K562 (cell line): ENCODE results near the gene CD72. TPM values are rescaled to one million over a fixed set of nuclear protein-coding genes. Genes with fewer than 3 reads are reported as not detected.

ENCODE experiments used
- ATAC-seq: fragments of 200-7000 bp; cut with Tn5 transposase; 3 replicates; pipeline ENCODE4 v1.9.1; 2020; ENCODE audit warnings: moderate library complexity
- BruUV-seq: library from RNA; stranded (reverse); fragments of 400-500 nt; replicated peaks from 2 replicates; lab custom pipeline; 2021; lab: Mats Ljungman, UMichigan
- CTCF ChIA-PET: fragments of 300-600 bp; formaldehyde crosslinking; extraction: SDS; loops from one replicate; lab custom pipeline; 2021; ENCODE audit warnings: low intra/inter-chr PET ratio; lab: Yijun Ruan, JAX
- POLR2A ChIA-PET: fragments of 300-600, 350-650 bp; sonication (Branson Sonifier 250); formaldehyde crosslinking; extraction: SDS; loops from one replicate; lab custom pipeline; 2021; ENCODE audit warnings: antibody characterized with exemption, inconsistent platforms; lab: Yijun Ruan, JAX
- DNase-seq, 4 experiments: peaks; one replicate each; pipeline versions ENCODE4 v3.0.0 to v3.0.0-alpha.2; 2011 to 2018; ENCODE audit warnings: low spot score in 3 of 4, mixed read lengths in 3 of 4; ENCODE audit errors: extremely low read depth in 1 of 4
- FAIRE-seq: peaks from 2 replicates; lab custom pipeline; 2011; peaks lifted over from hg19 to GRCh38; lab: Jason Lieb, UNC
- H2AFZ ChIP-seq: 2 replicates; pipeline ENCODE4 v1.6.0; 2011; ENCODE audit warnings: low read depth, low read length, control low read depth, inconsistent platforms
- H3K27ac ChIP-seq: fragments of 200-600 bp; 3 replicates; pipeline ENCODE4 v1.8.0; 2011; ENCODE audit warnings: low read depth, mild to moderate bottlenecking, control low read depth, inconsistent platforms, low read length, moderate library complexity, mixed read lengths; ENCODE audit errors: extremely low read depth
- H3K27me3 ChIP-seq, 2 experiments: fragments of 300-600 bp in 1 of 2; 2 replicates in 1 of 2; 3 replicates in 1 of 2; pipeline versions ENCODE4 v1.6.0 to v1.8.0; 2011; ENCODE audit warnings: inconsistent platforms in 2 of 2, low read length in 2 of 2, mild to moderate bottlenecking in 1 of 2, mixed read lengths in 1 of 2, moderate library complexity in 1 of 2; ENCODE audit not compliant: control insufficient read depth in 2 of 2, insufficient read depth in 2 of 2
- H3K36me3 ChIP-seq: fragments of 300-600 bp; 3 replicates; pipeline ENCODE4 v1.8.0; 2011; ENCODE audit warnings: mild to moderate bottlenecking, low read length, inconsistent platforms; ENCODE audit not compliant: control insufficient read depth, insufficient read depth
- H3K4me1 ChIP-seq, 2 experiments: fragments of 200-600 bp in 1 of 2; replicated peaks in 1 of 2; 2 replicates in 1 of 2; 3 replicates in 1 of 2; pipeline versions ENCODE4 v1.5.1 to v1.8.0; 2011; ENCODE audit warnings: inconsistent platforms in 2 of 2, low read length in 2 of 2, mild to moderate bottlenecking in 1 of 2, mixed read lengths in 1 of 2, moderate library complexity in 1 of 2; ENCODE audit not compliant: control insufficient read depth in 2 of 2, insufficient read depth in 2 of 2
- H3K4me2 ChIP-seq: 2 replicates; pipeline ENCODE4 v1.6.1; 2011; ENCODE audit warnings: low read length, control low read depth, inconsistent platforms, mixed read lengths; ENCODE audit not compliant: insufficient read depth
- H3K4me3 ChIP-seq: fragments of 200-600 bp; sonication (generic), shearing (Covaris generic); 2 replicates; pipeline ENCODE4 v1.5.1; 2016; ENCODE audit warnings: control low read depth, inconsistent platforms
- H3K79me2 ChIP-seq: fragments of 200-600 bp; 3 replicates; pipeline ENCODE4 v1.8.0; 2011; ENCODE audit warnings: low read length, inconsistent platforms; ENCODE audit not compliant: control insufficient read depth, insufficient read depth
- H3K9ac ChIP-seq, 2 experiments: 2 replicates each; pipeline versions ENCODE4 v1.6.0 to v1.6.1; 2011; ENCODE audit warnings: low read depth in 2 of 2, low read length in 2 of 2, control low read depth in 1 of 2, inconsistent platforms in 1 of 2, mild to moderate bottlenecking in 1 of 2, mixed read lengths in 1 of 2; ENCODE audit not compliant: insufficient read depth in 1 of 2
- H3K9me1 ChIP-seq: one replicate; pipeline ENCODE4 v1.6.0; 2011; ENCODE audit warnings: inconsistent platforms, mild to moderate bottlenecking, low read length, moderate library complexity; ENCODE audit not compliant: control insufficient read depth, insufficient read depth
- H3K9me3 ChIP-seq: replicated peaks from 2 replicates; pipeline ENCODE4 v1.5.1; 2011; ENCODE audit warnings: low read depth, low read length, inconsistent platforms; ENCODE audit not compliant: control insufficient read depth, insufficient read depth
- H4K20me1 ChIP-seq: replicated peaks from 2 replicates; pipeline ENCODE4 v1.6.1; 2011; ENCODE audit warnings: low read length, inconsistent platforms, mixed read lengths; ENCODE audit not compliant: control insufficient read depth, insufficient read depth
- ASH1L ChIP-seq: fragments of 450-650 bp; IDR thresholded peaks from 2 replicates; pipeline ENCODE4 v1.6.1; 2018; ENCODE audit warnings: borderline replicate concordance, mild to moderate bottlenecking, low read depth; ENCODE audit not compliant: partially characterized antibody
- BCLAF1 ChIP-seq, 2 experiments: fragments of 450-650 bp in 1 of 2; IDR thresholded peaks; 2 replicates each; pipeline ENCODE4 v1.6.1; 2011 to 2017; ENCODE audit warnings: low read depth in 2 of 2, antibody characterized with exemption in 1 of 2, borderline replicate concordance in 1 of 2, low read length in 1 of 2, mild to moderate bottlenecking in 1 of 2, mixed read lengths in 1 of 2; ENCODE audit not compliant: control insufficient read depth in 1 of 2
- C11orf30 ChIP-seq: fragments of 450-650 bp; IDR thresholded peaks from 2 replicates; pipeline ENCODE4 v1.6.1; 2016; ENCODE audit warnings: low read depth, mild to moderate bottlenecking
- CREBBP ChIP-seq: IDR thresholded peaks from one replicate; pipeline ENCODE4 v1.6.1; 2012; ENCODE audit warnings: low read depth, mild to moderate bottlenecking, control low read depth, inconsistent platforms, low read length
- FOXO4 ChIP-seq: fragments of 450-650 bp; formaldehyde crosslinking; IDR thresholded peaks from 2 replicates; pipeline ENCODE4 v1.4.0; 2020; ENCODE audit warnings: mild to moderate bottlenecking, moderate library complexity
- HDAC8 ChIP-seq: fragments of 450-650 bp; IDR thresholded peaks from 2 replicates; pipeline ENCODE4 v1.6.1; 2016; ENCODE audit warnings: mild to moderate bottlenecking, missing genetic modification characterization, moderate library complexity, missing compliant biosample characterization
- PHF8 ChIP-seq: fragments of 200-600 bp; sonication (generic); IDR thresholded peaks from 2 replicates; pipeline ENCODE4 v1.6.1; 2012; ENCODE audit warnings: mixed run types, mild to moderate bottlenecking, inconsistent platforms, low read length, moderate library complexity, borderline replicate concordance
- PRPF4 ChIP-seq: fragments of 200-400 bp; formaldehyde crosslinking; IDR thresholded peaks from one replicate; pipeline ENCODE4 v1.6.1; 2017; ENCODE audit warnings: low read length, low read depth, mild to moderate bottlenecking; ENCODE audit not compliant: insufficient read depth, poor library complexity, severe bottlenecking
- TFAM ChIP-seq: fragments of 250-450 bp; sonication (Bioruptor Pico); conservative IDR thresholded peaks from 2 replicates; pipeline ENCODE4 v1.5.0; 2021; ENCODE audit warnings: mild to moderate bottlenecking, moderate library complexity
- U2AF1 ChIP-seq: fragments of 200-400 bp; formaldehyde crosslinking; optimal IDR thresholded peaks from 2 replicates; pipeline ENCODE3; 2017; ENCODE audit warnings: mild to moderate bottlenecking, low read depth, low read length, moderate library complexity
- ZBTB1 ChIP-seq: sonication (generic); formaldehyde crosslinking; IDR thresholded peaks from 2 replicates; pipeline ENCODE4 v1.8.1; 2023; ENCODE audit warnings: missing genetic modification reagents, low read depth, mild to moderate bottlenecking, borderline replicate concordance
- ZBTB17 ChIP-seq: fragments of 450-650 bp; formaldehyde crosslinking; IDR thresholded peaks from 2 replicates; pipeline ENCODE4 v1.4.0; 2020; ENCODE audit warnings: mild to moderate bottlenecking
- ZNF140 ChIP-seq: fragments of 250-450 bp; sonication (Bioruptor Pico); IDR thresholded peaks from 2 replicates; pipeline ENCODE4 v1.8.0; 2021; ENCODE audit warnings: moderate library complexity, mild to moderate bottlenecking, inconsistent platforms
- ZNF143 ChIP-seq: sonication (generic); formaldehyde crosslinking; IDR thresholded peaks from 2 replicates; pipeline ENCODE4 v1.9.0; 2022; ENCODE audit warnings: mild to moderate bottlenecking, missing genetic modification reagents
- WGBS: fragments of 100-300 bp; shearing (Covaris generic); methylation state at CpG from one replicate; pipeline ENCODE4 v1.1.6; 2016; ENCODE audit warnings: low coverage, mixed read lengths; ENCODE audit not compliant: insufficient coverage; ENCODE audit errors: missing lambda C conversion rate; 5-methylcytosine and 5-hydroxymethylcytosine counted together
- in situ Hi-C: fragments of 300-500 bp; cut with MboI; formaldehyde crosslinking; loops from 4 replicates; pipeline ENCODE4 v1.15.0; 2018; ENCODE audit warnings: inconsistent platforms, mixed read lengths
- intact Hi-C: fragments of 100-400 bp; cut with micrococcal nuclease; formaldehyde crosslinking; loops from 2 replicates; pipeline ENCODE4 v1.14.2; 2022
- polyA plus RNA-seq, 8 experiments: library from polyadenylated mRNA; depleted of rRNA in 4 of 8; stranded (reverse) in 5 of 8; unstranded in 3 of 8; fragments of >200 nt; fragmentation: Nextera tagmentation in 2 of 8; fragmentation: Illumina TruSeq in 1 of 8; extraction: Ambion mirVana in 2 of 8; extraction: Trizol in 1 of 8; gene quantifications; 2 replicates each; pipeline versions ENCODE4 v1.2.1 to v1.2.3, GENCODE V29; 2011 to 2014; ENCODE audit warnings: inconsistent platforms in 1 of 8, missing spikeins in 1 of 8
- total RNA-seq, 7 experiments: library from RNA; depleted of rRNA in 6 of 7; stranded (reverse); fragments of >200 nt in 6 of 7; fragmentation: Illumina TruSeq in 2 of 7; extraction: Trizol in 2 of 7; gene quantifications; 2 replicates each; pipeline versions ENCODE4 v1.2.1 to v1.2.3, GENCODE V29; 2011 to 2021; ENCODE audit warnings: low replicate concordance in 1 of 7
- TF ChIP-seq, protein P1 (sequence below): sonication (generic); formaldehyde crosslinking; IDR thresholded peaks from 2 replicates; pipeline ENCODE4 v1.8.0; 2023; ENCODE audit warnings: mild to moderate bottlenecking, missing genetic modification reagents

Gene CD72
- total and polyA plus RNA-seq, 9 of the 15 experiments (the other 6 are each of a cell fraction or from before 2014, with no cell fraction given) = 0.11 to 0.78 (median 0.27) TPM; not detected in 1

DNA sequence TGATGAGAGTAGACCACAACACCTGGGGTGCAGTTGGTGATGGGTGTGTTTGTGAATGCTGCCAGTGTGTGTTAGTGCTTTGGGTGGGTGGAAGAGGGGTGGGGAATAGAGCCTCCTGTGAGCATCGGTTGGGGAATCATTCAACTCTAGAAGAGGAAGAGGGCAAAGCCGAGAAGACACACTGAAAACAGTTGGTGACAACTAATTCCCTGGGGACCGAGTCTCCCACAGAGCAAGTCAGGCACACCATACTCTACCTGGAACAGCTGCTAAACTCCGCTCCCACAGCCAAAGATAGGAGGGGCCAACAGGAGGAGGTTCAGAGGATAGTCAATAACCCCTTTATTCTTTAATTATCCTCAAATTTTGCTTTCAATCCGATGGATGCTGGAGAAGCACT is 48.3 kb upstream of the CD72 start:
- BruUV-seq = no TSS peak
- intact Hi-C loops = loop anchor here (10.0 kb wide), 1 partner anchor 148 kb away; the partner anchor contains the start of genes HINT2 and SPAG8
- POLR2A ChIA-PET = interaction anchor here (1.2 kb wide), 1 partner anchor 9 kb away, joined by 4 read pairs; the partner anchor contains the start of genes CCDC107 and RMRP
- TF ChIP-seq TFAM (CRISPR knock-in tag) (no peak), HDAC8 (tag) (no peak), ASH1L (no peak), ZNF140 (no peak), PHF8 (no peak), ZNF143 (no peak), BCLAF1 (IDR thresholded peaks at IDR 0.05; ENCODE audit: borderline replicate concordance in 1 of 2, control insufficient read depth in 1 of 2, low read depth in 2 of 2, low read length in 1 of 2) (no peak), CREBBP (no peak), PRPF4 (no peak), ZBTB1 (CRISPR knock-in tag) (no peak), ZBTB17 (CRISPR knock-in tag) (no peak), FOXO4 (no peak), U2AF1 (no peak), C11orf30 (no peak)
- TF ChIP-seq, protein P1, sequence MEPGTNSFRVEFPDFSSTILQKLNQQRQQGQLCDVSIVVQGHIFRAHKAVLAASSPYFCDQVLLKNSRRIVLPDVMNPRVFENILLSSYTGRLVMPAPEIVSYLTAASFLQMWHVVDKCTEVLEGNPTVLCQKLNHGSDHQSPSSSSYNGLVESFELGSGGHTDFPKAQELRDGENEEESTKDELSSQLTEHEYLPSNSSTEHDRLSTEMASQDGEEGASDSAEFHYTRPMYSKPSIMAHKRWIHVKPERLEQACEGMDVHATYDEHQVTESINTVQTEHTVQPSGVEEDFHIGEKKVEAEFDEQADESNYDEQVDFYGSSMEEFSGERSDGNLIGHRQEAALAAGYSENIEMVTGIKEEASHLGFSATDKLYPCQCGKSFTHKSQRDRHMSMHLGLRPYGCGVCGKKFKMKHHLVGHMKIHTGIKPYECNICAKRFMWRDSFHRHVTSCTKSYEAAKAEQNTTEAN = no peak

More for the DNA sequence above, 48.3 kb upstream of the CD72 start:
- Histone ChIP-seq H2AFZ (peak overlapping the region; percentile 33; the same call in 1 of the 2 replicates), H3K9me1 (no peaks in the 10 kb centered on the region), H3K27ac (no peak overlapping the region), H3K4me1 (peaks cover 13 to 17% of the 10 kb centered on the region in 2 experiments), H3K9me3 (no peaks in the 10 kb centered on the region), H3K36me3 (peaks cover 21% of the 10 kb centered on the region; the same call in 2 of the 3 replicates), H3K27me3 (no peaks in the 10 kb centered on the region), H4K20me1 (no peaks in the 10 kb centered on the region), H3K4me3 (no peak overlapping the region), H3K9ac (no peak overlapping the region), H3K79me2 (peaks cover 18% of the 10 kb centered on the region), H3K4me2 (no peak overlapping the region)
- CTCF ChIA-PET = no interaction called here
- no peak for FAIRE-seq
- ATAC-seq = no peak
- DNase-seq = no peak
- WGBS = 86% methylated on average over 4 of the region's 5 CpGs
- in situ Hi-C loops = no loop called here
